Endometrial microvascular endothelial cells (primary cell): Measurements from ENCODE around the gene MRPL19. TPM values are rescaled to one million over a fixed set of nuclear protein-coding genes. Genes with fewer than 3 reads are reported as not detected.

Source experiments
- in situ Hi-C: cut with HindIII; loops from 2 replicates; pipeline ENCODE4 v1.10.0; 2017; ENCODE audit warnings: low sequenced_read_pairs, low pct_unique_long_range_greater_than_20kb; ENCODE audit errors: inconsistent ontology term
- total RNA-seq: library from RNA; depleted of rRNA; stranded (reverse); fragments of >200 nt; gene quantifications from one replicate; pipeline ENCODE4 v1.2.3, GENCODE V29; 2015; ENCODE audit errors: inconsistent ontology term

The MRPL19 gene
- total RNA-seq = 81.4 TPM

- in situ Hi-C loops = no loop called here
These were observed at the start of gene MRPL19 for GRCh38 chr2:75646583-75647425. Gene MRPL19, plus strand, starts transcription at chr2:75646783. Its CDS starts 25 bp downstream, at chr2:75646808.

- in situ Hi-C loops = no loop called here
These were observed 49.8 kb upstream of the MRPL19 start for GRCh38 chr2:75596784-75597183.

DNA sequence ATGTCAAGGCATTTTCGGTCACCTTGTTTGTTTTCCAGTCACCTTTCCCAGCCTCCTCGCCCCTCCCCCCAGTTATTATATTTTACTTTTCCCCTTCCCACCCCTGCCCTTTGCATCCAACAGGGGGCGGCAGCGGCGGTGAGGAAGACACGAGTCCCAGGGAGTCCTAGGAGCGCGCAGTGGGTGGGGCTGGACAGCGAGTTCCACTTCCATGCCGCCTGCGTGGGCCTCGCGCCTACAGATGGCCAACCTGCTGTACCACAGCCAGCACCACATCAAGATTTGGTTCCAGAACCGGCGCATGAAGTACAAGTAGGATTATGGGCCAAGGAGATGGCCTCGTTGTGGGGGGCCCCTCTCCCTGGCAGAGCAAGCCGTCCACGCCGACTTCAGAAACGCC is 48.6 kb upstream of the MRPL19 start:
- in situ Hi-C loops = no loop called here

GRCh38 chr2:75598589-75599155 is 47.9 kb upstream of the MRPL19 start:
- in situ Hi-C loops = no loop called here

- in situ Hi-C loops = loop anchor here (25.0 kb wide), 1 partner anchor 138 kb away; no protein-coding TSS in a partner anchor
These were observed 46.0 kb upstream of the MRPL19 start for GRCh38 chr2:75600461-75601011.

DNA sequence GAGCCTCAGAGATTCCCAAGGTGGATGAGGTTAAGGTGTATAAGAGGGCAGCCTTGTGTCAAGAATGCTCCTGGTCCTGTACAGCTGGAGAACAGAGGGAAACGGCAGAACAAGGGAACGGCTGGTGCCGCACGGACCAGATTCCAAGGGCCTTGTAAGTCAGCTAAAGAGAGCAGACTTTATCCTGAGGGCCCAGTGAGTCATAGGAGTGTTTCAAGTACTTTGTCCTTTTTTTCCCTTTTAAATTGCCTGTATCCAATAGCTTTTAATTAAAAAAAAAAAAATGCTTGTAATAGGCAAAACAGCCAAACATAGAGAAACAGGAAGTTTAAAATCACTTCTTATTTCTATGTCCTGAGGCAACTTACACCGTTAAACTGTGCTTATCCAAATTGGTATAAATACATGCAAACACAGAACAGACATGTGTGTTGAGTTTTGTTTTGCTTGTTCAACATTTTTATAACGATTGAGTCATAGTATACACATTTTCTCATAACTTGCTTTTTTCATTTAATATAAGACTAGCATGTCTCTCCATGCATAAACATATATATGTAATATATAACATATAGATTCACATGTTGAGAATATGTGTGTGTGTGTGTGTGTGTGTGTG is 43.8 kb upstream of the MRPL19 start:
- in situ Hi-C loops = loop anchor here (25.0 kb wide), 1 partner anchor 141 kb away; no protein-coding TSS in a partner anchor

- in situ Hi-C loops = loop anchor here (25.0 kb wide), 1 partner anchor 141 kb away; no protein-coding TSS in a partner anchor
These were observed 43.1 kb upstream of the MRPL19 start for GRCh38 chr2:75603477-75603876.

DNA sequence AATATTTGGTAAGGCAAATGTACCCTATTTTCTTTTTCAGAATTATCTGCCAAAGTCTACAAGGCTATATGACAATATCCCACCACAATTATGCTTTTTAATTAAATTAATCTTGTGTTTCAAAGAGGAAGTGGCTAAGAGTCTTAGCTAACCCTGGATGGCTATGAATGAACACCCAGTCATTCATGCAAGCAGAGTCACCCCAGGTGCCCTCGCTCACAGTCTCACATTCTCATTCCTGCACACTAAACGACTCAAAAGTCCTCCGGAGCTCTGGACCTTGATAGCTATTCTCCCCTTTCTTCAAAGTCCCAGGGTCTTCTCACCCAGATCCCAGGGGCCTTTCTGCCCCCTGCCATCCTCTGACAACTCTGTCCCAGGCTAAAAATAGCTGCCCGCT is 42.1 kb upstream of the MRPL19 start:
- in situ Hi-C loops = loop anchor here (25.0 kb wide), 1 partner anchor 142 kb away; no protein-coding TSS in a partner anchor

- in situ Hi-C loops = loop anchor here (25.0 kb wide), 1 partner anchor 144 kb away; no protein-coding TSS in a partner anchor
These were observed 40.6 kb upstream of the MRPL19 start for GRCh38 chr2:75605770-75606529.

DNA sequence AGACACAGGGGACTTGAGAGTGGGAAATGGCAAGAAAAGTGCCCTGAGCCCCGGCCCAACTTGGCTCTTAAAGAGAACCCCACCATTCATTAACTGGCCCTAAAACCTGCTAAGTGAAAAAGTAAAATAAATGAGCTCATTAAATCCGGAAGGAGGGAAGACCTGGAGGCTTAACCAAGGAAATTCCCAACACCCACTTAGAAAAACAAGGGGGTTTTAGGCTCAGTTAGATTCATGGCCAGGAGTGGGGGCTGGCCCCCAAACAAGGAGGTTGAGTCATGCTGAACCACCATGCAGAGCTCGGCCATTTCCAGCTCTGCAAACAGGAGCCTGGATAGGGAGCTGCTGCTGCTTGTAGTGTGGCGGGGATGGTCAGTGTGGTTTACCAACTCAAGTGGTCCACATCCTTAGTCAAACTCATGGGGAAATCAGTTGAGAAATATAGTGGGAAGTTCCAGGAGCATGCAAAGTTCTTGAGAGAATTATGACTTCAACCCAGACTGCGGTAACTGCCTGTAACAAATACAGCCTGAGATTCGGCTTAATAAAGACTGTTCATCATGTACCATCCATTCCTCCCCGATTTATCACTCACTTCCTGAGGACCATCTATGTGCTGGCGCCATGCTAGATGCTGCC is 39.7 kb upstream of the MRPL19 start:
- in situ Hi-C loops = loop anchor here (25.0 kb wide), 1 partner anchor 145 kb away; no protein-coding TSS in a partner anchor

DNA sequence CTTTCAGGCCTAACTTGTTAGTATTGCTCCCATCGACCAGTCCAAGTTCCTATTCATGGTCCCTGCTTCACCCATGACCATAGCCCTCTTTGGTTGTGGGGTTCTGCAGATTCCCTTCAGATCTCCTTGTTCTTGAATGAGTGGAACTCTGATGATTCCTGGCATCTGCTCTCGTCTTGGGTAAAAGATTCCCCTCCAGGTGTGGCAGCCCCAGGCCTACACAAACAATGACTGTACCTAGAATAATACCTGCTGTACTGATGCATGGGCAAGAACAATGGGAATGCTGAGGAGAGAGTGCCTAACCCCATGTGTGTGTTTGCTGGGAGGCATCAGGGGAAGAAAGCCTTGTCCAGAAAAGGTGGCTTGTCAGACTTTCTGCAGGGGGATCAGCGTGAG is 39.2 kb upstream of the MRPL19 start:
- in situ Hi-C loops = loop anchor here (25.0 kb wide), 1 partner anchor 145 kb away; no protein-coding TSS in a partner anchor

DNA sequence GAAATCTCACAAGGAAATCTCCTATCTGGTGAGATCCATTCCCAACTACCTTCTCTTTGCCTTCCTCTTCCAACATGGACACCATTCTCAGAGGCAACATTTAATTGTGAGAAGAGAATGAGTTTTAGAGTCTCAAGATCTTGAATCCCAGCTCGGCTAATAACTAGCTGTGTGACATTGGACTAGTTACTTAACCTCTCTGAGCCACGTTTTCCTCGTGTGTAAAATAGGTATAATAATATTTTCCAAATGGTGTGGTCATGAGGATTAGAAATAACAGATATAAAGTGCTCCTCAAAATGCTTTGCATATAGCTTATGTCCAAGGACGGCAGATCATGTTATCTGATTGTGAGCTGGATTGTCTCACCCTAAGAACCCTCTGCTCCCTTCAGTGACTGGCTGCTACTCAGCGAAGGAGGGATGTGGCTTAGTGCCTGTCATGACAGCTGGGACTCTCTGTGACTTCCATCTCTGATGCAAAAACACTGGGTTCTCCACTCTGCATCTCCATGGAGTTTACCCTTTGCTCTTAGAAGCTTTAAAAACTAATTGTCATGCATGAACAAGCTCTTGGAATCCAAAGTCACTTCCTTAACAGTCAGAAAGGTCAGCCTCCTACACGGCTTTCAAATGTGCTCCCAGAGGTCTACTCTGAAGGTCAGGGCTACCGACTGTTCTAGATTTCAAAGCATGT is 38.4 kb upstream of the MRPL19 start:
- in situ Hi-C loops = loop anchor here (25.0 kb wide), 1 partner anchor 146 kb away; no protein-coding TSS in a partner anchor

DNA sequence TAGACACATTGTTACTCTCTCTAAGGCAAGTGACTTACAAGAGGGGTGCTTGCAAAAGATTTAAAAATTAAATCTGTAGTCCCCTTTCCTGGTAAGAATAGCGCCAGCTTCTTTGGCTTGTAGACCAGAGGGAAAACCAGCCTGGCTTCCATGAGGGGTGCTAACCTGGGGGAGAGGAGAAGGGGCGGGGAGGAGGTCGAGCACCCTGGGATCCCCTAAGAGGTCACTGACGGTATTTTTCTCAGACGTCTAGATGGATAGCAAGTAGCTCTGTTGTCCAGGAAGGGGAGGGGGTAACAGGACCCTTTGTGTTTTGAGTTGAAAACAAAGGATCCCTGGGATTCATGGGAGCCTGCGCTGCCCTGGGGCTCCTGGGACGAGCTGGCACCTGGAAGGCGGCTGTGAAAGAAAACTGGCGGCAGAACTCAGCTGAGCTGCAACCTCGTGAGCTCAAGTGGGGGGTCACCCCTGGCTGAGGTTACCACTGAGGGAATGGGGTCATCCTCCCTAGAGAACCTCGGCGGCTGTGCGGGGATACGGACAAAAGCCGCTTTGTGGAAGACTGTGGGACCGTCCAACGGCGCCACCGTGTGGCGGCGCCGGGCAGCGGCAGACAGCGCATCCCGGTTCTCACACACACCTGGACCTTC is 37.8 kb upstream of the MRPL19 start:
- in situ Hi-C loops = loop anchor here (25.0 kb wide), 1 partner anchor 147 kb away; no protein-coding TSS in a partner anchor

- in situ Hi-C loops = loop anchor here (25.0 kb wide), 1 partner anchor 147 kb away; no protein-coding TSS in a partner anchor
These were observed 37.3 kb upstream of the MRPL19 start for GRCh38 chr2:75609334-75609689.

GRCh38 chr2:75609937-75610508 is 36.6 kb upstream of the MRPL19 start:
- in situ Hi-C loops = loop anchor here (25.0 kb wide), 1 partner anchor 148 kb away; no protein-coding TSS in a partner anchor

DNA sequence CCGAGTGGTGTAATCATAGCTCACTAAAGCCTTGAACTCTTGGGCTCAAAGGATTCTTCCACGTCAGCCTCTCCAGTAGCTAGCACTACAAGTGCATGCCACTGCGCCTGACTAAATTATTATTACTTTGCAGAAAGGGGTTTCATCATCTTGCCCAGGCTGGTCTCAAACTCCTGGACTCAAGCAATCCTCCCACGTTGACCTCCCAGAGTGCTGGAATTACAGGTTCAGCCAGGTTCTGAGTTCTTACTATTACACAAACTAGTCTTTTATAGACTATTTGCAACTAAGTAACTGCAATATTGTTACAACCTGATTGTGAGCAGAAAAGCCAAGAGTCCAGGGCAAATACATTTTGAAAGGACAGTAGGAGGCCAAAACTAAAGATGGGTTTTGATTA is 35.9 kb upstream of the MRPL19 start:
- in situ Hi-C loops = loop anchor here (25.0 kb wide), 1 partner anchor 148 kb away; no protein-coding TSS in a partner anchor
